GM21367 (cell line): ENCODE data around the gene SULT1A3.
"Not testable (repeated sequence)": the region's sequence is repeated elsewhere in the genome, so short reads cannot be mapped to it uniquely, and the experiment has no call there.

Experiments
- ATAC-seq: cut with Tn5 transposase; IDR thresholded peaks from one replicate; pipeline ENCODE4 v1.9.1; 2021; ENCODE audit not compliant: unreplicated experiment

The SULT1A3 gene

GRCh38 chr16:30186782-30187555 lies 12.1 kb upstream of the SULT1A3 start:
- no peak for ATAC-seq

GRCh38 chr16:30187556-30187865 lies 11.5 kb upstream of the SULT1A3 start:
- no peak for ATAC-seq

GRCh38 chr16:30187971-30188561 lies 11.0 kb upstream of the SULT1A3 start:
- ATAC-seq: no peak

GRCh38 chr16:30191158-30191557 lies 7.9 kb upstream of the SULT1A3 start:
- not testable (repeated sequence) for ATAC-seq

GRCh38 chr16:30193098-30193497 lies 6.0 kb upstream of the SULT1A3 start:
- ATAC-seq: peak; percentile 16

- ATAC-seq: peak; percentile 78
Observed at GRCh38 chr16:30193615-30194014, 5.4 kb upstream of the SULT1A3 start, which contains the start of the genes BOLA2B and SLX1A. Gene BOLA2B, minus strand, starts transcription at chr16:30193666. Its CDS starts 71 bp downstream, at chr16:30193595. Gene SLX1A, plus strand, starts transcription at chr16:30193875. Its CDS starts 210 bp downstream, at chr16:30194085.

- ATAC-seq: peak; percentile 40
Observed at GRCh38 chr16:30194172-30194925, 4.7 kb upstream of the SULT1A3 start.

- not testable (repeated sequence) for ATAC-seq
Observed at GRCh38 chr16:30197001-30197400, 2.1 kb upstream of the SULT1A3 start.

GRCh38 chr16:30199608-30200343 lies 721 bp downstream of the SULT1A3 start:
- not testable (repeated sequence) for ATAC-seq

GRCh38 chr16:30205541-30206236 lies 6.6 kb downstream of the SULT1A3 start:
- ATAC-seq: not testable (repeated sequence)

GRCh38 chr16:30206252-30206651 lies 7.2 kb downstream of the SULT1A3 start:
- not testable (repeated sequence) for ATAC-seq

- not testable (repeated sequence) for ATAC-seq
Observed at GRCh38 chr16:30207063-30207704, 8.1 kb downstream of the SULT1A3 start.

GRCh38 chr16:30209032-30209431 lies 10.0 kb downstream of the SULT1A3 start:
- not testable (repeated sequence) for ATAC-seq

GRCh38 chr16:30211414-30211813 lies 12.4 kb downstream of the SULT1A3 start:
- not testable (repeated sequence) for ATAC-seq

GRCh38 chr16:30217082-30217481 lies 18.0 kb downstream of the SULT1A3 start:
- ATAC-seq: not testable (repeated sequence)

- ATAC-seq: not testable (repeated sequence)
Observed at GRCh38 chr16:30248379-30248778, 49.3 kb downstream of the SULT1A3 start, which contains the start of gene NPIPB13. Gene NPIPB13, minus strand, starts transcription at chr16:30248479. Its CDS starts 2,906 bp downstream, at chr16:30245573.
